LoVo (cell line): ENCODE data around the gene NR1D2.

Experiments
- DNase-seq: peaks from one replicate; pipeline ENCODE4 v3.0.0-alpha.2; 2016; ENCODE audit warnings: low spot score

NR1D2 gene

DNA sequence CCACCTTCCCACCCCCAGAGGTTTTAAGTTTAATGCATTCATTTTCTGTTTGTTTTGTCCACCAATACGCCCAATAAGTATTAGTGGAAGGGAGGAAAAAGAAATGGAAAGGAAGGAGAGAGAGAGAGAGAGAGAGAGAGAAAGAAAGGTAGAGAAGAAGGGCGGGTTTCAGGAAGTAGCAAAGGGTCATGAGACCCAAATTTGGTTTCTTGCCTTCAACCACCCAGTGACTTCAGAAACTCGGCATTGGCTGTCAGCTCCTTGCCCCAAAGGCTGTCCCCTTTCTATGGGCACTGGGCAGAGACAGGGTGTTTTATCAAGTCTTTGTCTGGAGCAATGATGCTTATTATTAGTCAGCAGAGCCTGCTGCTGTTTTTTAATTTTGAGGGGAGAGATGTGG lies 13.5 kb upstream of the NR1D2 start:
- no peak for DNase-seq

DNA sequence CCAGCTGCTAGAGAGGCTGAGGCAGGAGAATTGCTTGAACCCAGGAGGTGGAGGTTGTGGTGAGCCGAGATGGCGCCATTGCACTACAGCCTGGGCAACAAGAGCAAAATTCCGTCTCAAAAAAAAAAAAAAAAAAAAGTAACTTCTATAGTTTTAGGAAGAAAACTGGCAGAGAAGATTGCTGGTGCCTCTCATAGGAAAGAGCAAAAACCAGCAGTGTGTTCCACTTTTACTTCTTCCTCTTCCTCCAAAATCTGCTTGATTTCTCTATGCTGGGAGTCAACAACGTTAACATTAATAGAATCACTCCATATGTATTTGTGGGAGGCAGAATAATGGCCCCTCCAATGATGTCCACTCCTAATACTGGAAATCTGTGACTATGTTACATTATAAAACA lies 12.5 kb upstream of the NR1D2 start:
- DNase-seq = no peak

DNA sequence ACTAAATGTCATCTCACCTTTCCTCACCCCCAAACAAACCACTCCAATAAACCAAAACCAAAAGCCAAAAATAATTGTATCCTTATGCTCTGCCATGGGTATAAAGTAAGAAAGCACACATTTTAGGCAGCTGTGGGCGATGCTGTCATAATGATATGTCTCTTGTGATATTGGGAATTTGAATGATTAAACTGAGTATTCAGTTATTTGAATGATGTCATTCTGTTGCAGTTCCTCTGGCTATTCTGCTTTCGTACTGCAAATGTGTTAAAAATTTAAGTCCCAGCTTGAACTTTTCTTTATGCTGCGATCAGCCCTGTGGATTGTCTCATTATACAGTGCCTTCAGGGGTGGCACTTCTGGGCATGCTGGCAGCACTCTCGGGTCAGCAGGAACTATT lies 10.8 kb upstream of the NR1D2 start:
- DNase-seq = no peak

DNA sequence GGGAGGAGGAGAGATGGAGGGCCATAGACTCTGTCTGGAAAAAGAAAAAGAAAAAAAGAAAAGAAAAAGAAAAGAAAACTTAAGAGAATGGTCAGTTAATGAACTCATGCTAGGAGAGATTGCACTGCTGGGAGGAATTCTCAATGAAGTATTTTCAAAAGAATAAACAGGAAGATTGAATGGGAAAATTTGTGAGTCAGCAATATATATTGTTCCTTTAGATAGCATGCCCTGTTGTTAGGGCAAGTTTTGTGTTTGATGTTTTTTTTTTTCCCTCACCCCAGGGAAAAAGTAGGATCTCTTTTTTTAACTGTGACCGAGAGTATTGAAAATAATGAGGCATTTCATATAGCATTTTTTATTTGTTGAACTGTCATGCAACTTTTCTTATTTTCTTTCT lies 7.8 kb upstream of the NR1D2 start:
- no peak for DNase-seq

DNA sequence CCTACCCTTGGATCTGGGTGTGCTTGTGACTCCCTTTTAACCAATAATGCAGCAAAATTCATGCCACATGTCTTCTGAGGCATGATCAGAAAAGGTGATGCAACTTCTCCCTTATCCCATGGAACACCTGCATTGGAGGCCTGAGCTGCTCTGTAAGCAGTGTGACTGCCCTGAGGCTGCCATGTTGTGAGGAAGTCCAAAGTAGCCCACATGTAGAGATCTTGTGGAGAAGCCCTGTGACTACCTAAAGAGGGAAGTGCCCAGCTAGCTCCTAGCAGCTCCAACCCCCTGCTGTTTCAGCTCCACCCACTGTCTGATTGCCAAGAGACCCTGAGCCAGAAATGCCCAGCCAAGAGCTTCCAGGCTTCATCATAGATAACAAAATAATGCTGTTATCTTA lies 6.4 kb upstream of the NR1D2 start:
- DNase-seq = no peak

DNA sequence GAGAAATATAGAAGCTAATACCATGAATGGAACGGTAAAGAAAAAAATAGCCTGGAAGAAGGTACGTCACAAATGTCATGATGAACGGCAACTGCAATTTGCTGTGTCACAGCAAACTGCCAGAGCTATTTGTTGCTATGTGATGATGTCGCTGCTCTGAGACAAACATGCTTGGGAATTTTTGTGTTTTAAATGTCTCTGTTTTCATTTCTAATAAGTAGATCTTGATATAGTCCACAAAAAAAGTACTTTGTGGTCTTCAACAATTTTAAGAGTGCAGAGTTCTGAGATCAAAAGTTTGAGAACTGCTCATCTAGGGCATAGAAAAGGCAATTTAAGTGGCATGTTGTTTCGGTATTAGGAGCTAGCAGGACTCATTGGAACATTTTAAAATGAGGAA lies 4.3 kb upstream of the NR1D2 start:
- no peak for DNase-seq

DNA sequence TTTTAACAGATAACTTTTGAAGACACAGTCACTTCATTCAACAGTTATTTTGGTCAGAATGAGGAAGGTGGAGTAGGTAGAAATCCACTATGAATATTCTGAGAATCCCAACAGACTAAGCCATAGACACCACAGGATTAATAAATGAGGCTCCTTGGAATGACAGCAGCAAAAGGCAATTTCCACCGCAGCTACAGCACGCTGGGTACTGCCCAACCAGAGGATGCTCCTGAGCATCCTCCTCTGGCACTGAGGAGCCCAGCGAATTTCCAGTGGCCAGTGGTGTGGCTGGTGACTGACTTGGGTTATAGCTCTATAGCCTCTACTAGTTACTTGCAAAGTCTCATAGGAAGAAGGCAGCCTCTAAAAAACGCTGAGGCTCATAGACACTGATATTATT lies 3.6 kb upstream of the NR1D2 start:
- no peak for DNase-seq

DNA sequence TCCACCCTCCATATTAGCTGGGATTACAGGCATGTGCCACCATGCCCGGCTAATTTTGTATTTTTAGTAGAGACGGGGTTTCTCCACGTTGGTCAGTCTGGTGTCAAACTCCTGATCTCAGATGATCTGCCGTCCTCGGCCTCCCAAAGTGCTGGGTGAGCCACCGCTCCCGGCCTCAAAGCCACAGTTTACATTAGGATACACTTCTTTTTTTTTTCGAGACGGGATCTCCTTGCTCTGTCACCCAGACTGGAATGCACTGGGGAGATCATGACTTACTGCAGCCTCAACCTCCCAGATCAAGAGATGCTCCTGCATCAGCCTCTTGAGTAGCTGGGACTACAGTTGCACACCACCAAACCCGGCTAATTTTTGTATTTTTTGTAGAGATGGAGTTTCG lies 2.5 kb upstream of the NR1D2 start:
- no peak for DNase-seq

DNA sequence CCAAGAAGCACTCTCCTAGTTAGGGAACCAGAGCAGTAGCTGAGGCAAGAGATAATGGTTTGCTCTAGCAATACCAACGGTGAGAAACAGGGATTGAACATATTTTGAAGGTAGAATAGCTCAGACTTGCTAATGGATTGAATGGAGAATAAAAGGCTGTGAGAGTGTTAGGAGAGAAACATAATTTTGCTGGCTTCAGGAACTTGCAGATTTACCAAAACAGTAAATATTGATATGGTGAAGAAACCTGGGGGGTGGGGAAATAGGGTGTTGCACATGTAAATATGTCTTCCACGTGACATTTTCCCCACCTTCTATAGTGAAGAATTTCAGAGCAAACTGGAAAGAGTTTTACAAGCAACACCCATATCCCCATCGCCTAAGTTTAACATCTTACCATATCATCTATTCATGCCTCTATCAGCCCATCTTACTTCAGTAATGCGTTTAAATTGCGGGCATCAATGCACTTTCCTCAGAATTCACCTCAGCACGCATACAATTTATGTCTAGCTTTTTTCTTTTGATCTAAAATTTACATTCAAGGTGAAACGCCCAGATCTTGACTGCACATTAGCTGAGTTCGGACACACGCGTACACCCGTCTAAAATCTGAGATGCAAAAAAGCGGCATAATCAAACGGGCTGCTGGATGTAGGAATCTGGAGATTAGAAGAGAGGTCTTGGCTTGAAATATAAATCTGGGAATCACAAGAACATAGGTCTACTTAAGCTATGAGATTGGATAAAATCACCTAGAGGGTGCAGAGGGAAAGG lies 891 bp upstream of the NR1D2 start:
- DNase-seq = no peak

DNA sequence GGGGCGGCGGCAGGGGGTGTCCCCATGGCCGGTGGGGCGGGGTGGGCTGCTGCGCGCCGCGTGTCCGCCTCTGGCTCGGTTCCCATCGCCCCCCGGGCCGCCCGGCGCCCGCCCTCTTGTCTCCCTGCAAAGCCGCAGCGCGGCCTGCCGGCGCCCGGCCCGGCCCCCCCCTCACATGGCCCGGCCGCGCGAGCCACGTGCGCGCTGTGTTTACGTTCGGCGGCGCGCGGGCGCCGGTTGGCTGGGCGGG lies 502 bp downstream of the NR1D2 start:
- DNase-seq = no peak

DNA sequence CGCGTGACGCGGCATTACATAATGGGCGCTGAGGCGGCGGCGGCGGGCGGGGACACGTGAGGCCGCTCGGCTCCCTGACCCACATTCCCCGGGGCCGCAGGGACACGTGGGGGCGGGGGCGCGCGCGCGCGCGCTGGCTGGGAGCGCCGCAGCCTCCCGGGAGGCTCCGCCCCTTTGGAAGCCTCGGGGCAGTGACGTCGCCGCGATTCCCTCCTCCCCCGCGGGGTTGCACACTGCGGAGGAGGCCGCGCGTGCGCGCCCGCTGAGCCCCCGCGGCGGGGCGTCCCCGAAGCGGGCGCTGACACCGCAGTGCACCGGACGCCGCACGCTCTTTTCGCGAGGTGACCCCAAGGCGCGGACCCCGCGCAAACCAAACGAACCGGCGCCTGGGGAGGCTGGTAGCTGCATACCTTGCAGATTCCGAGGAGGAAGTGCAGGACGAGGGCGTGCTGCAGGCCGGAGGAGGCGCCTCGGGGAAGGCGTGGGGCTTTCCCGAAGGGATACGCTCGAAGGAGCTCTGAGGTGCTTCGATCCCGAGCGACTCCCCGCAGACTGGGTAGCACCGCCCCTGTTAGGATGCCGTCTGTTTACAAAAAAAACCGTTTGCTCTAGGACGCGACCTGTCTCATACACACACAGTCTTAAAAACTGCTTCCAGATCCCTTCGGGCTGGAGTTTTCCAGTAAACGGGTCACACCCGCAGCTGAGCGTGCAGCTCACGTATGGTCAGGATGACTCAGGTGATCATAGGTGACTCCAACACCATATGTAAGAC lies 1.0 kb downstream of the NR1D2 start:
- DNase-seq = peak; percentile 95

DNA sequence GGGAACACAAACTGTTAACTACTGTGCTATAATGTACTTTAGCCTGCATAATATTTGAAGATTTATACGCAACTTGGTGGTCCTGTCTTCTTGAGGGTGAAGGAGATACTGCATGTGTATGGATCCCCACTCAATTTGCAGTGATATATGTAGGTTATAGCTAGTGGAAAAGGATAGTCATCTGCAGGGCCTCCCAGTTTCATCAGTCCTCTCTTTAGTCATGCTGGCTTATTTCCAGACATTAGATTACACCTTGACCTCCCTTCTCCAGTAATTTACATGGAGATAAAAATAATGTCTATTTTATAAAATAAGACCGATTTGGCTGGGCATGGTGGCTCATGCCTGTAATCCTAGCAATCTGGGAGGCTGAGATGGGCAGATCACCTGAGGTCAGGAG lies 3.7 kb downstream of the NR1D2 start:
- DNase-seq = no peak

DNA sequence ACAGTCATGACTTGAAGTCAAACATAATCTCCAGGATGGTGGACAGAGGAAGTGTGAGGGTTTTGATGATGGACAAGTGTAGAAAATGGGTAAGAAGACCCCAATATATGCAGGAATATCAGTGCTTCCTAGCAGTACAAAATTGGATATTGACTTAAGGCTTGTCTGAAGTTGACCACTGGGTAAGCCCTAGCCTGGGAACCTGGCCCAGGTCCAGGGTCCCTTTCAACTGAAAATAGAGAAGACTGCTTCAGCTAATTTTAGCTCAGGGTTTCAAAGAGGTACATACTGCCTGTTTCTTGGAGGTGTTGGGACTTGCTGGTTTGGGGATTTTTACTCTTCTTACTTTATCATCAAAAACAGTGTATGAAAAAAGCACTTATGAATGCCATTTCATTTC lies 4.7 kb downstream of the NR1D2 start:
- DNase-seq = no peak

DNA sequence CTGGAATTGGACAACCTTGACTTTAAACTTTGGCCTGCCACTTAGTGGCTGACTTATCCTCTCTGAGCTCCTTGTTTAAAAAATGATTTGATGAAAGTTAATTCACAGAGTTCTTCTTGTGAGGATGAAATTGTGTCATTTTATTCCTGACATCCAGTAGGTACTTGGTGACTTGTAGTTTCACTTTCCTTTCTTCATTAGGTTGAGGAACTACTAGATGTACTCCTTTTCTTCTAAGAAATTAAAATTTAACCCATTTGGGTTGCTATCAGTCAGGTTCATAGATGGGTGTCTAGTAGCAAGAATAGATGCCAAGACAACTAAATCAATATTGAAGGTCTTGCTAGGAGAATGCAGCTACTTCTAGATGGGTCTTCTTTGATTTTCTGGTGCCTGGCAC lies 5.2 kb downstream of the NR1D2 start:
- no peak for DNase-seq

DNA sequence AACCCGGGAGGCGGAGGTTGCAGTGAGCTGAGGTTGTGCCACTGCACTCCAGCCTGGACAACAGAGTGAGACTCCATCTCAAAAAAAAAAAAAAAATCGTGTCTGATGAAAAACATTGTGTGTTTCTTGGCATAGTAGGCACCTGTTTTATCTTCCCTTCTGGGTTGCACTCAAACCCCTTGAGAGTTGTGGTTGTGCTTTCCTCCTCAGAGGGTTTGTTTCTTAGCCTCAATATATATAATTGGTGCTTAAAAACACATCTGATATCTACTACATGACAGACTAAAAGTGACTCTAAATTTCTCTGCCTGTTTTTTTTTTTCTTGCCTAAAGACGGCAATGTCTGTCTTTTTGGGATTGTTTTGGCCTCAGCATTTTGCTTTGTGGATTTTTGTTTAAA lies 7.6 kb downstream of the NR1D2 start:
- DNase-seq = no peak

DNA sequence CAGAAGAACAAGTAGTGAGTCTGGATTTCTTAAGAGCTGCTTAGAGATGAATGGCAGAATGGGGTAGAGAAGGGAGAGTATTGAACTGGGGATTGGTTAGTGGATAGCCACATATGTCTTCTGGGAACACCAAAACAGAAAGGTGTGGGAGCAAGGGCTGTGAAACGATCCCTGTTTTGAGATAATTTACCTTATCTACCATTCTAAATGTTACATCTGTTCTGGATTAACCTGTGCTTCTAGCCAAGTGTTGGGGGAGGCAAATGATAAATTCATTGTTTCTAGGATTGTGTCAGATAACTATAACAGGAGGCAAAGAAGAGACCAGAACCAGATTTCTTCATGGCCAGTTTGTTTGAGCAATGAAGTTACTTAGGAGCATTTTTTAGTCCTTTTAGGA lies 8.4 kb downstream of the NR1D2 start:
- DNase-seq = no peak

DNA sequence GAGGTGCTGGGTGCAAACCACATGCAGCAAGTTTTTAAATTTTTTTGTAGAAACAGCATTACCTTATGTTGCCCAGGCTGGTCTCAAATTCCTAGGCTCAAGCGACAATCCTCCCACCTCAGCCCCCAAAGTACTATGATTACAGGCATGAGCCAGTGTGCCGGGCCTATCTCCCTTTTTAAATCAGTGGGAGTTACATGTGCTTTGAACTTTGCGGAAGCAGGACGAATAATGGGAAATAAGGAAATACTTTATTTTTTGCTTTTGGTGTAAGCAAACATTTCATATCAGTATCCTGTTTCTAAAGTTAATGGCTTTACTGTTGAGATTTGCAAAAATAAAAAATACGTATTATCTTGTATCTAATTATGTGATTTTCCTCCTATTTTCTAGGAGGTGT lies 9.1 kb downstream of the NR1D2 start:
- DNase-seq = no peak

DNA sequence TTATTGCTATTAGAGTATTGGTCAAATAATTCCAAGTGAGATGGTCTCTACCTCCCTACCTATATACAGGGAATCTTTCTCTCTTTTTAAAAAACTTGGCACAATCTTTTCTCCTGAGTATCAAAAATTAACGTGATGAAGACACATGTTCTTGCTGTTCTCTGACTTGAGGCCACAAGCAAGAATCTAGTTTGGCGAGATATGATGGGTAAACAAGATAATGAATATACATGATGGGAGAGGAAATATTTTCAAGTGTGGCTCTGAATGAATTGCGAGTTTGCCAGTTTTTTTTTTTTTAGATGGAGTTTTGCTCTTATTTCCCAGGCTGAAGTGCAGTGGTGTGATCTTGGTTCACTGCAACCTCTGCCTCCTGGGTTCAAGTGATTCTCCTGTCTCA lies 11.6 kb downstream of the NR1D2 start:
- DNase-seq = no peak

DNA sequence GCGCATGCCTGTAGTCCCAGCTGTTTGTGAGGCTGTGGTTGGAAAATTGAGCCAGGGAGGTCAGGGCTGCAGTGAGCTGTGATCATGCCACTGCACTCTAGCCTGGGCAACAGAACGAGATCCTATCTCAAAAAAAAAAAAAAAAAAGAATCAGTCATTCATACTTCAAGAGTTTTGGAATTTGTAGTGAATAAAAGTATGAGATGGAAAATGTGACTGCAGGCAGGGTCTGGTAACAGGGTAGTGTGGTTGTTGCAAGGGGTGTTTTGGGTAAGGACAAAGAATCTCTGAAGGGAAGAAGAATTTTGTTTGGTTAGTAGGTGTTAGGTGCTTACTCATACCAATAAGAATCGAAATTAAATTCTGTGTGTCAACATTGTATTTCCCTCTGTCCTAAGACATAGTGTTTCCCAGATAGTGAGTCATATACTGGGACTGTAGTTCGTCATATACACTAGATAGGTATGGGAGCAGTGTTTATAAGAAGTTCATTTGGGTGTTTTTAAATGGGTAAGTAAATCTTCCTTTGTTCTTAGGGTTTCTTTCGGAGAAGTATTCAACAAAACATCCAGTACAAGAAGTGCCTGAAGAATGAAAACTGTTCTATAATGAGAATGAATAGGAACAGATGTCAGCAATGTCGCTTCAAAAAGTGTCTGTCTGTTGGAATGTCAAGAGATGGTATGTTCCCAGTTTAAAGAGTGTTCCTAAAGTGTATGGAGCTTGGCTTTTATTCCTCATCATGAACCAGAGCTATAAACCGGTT lies 14.2 kb downstream of the NR1D2 start:
- peak; percentile 78 for DNase-seq

DNA sequence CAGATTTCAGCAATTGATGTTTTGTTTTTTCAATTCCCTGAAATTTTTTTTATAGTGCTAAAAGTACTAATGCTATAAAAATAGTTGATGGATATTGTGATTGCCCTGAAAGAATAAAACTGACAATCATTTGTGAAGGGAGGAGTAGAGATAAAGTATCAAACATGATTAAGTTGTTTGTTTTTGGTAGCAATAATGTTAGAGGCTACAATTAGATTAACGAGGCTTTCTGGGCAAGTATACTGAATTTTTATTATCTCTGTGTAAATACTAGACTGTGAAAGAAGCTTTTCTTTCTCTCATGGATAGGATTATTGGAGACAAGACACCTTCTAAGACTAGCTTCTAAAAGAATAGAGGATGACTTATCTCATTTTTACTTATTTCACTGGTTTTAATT lies 15.6 kb downstream of the NR1D2 start:
- DNase-seq = peak; percentile 16

DNA sequence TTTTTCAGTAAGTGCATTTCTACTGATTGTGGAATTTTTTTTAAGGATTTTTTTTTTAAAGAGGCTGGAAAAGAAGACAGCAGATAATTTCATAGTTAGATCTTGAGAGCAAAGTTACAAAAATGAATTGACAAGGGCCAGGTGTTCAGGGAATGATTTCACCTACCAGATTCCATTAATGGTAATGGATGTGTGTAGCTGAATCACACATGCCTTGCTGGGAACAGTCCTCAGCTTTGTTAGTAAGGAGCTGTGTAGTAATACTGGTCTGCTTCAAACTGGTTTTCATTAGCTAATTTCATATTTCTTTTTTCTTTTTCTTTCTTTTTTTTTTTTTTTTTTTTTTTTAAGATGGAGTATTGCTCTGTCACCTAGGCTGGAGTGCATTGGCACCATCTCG lies 16.0 kb downstream of the NR1D2 start:
- no peak for DNase-seq

DNA sequence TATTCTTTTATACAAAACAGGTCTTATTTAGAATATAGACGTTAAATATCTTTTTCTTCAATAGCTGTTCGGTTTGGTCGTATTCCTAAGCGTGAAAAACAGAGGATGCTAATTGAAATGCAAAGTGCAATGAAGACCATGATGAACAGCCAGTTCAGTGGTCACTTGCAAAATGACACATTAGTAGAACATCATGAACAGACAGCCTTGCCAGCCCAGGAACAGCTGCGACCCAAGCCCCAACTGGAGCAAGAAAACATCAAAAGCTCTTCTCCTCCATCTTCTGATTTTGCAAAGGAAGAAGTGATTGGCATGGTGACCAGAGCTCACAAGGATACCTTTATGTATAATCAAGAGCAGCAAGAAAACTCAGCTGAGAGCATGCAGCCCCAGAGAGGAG lies 16.8 kb downstream of the NR1D2 start:
- no peak for DNase-seq

DNA sequence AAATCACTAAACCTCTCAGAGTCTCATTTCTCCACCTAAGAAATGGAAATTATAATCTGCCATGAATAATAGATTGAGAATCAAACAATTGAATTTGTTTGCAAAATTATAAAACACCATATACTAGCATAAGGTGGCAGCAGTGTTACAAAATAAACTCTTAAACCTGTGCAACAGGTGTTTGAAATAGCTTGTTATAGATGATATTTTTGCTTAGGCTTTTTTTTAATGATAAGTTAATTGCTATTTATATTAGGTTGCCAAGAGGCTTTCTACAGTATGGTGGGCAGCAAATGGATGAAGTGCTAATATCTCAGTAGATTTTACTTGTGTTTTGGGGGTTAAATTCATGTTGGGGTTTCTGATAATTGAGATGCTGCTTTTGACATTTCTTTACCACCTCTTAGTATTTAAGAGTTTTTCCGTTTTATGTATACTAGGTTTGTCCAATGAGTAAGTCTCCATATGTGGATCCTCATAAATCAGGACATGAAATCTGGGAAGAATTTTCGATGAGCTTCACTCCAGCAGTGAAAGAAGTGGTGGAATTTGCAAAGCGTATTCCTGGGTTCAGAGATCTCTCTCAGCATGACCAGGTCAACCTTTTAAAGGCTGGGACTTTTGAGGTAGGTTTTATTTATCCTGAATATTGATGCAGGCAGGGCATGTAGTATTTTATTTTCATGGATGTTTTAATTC lies 19.6 kb downstream of the NR1D2 start:
- DNase-seq = no peak
